Measurements from ENCODE around the gene ALDH1L2.
A peak's percentile ranks its signal among the peaks of the same experiment; 100 is the strongest.
"Not testable (repeated sequence)": the region's sequence is repeated elsewhere in the genome, so short reads cannot be mapped to it uniquely, and the experiment has no call there.

ALDH1L2 gene

GRCh38 chr12:105084251-105085250 is at the start of gene ALDH1L2:
Gene ALDH1L2, minus strand, starts transcription at chr12:105084458. Its CDS starts 22 bp downstream, at chr12:105084436.
- DNase-seq = no peak

GRCh38 chr12:105120551-105120950 is 36.3 kb upstream of the ALDH1L2 start:
- DNase-seq = no peak

GRCh38 chr12:105116969-105117368 is 32.7 kb upstream of the ALDH1L2 start:
- DNase-seq = no peak

GRCh38 chr12:105113094-105113493 is 28.8 kb upstream of the ALDH1L2 start:
- DNase-seq = no peak

GRCh38 chr12:105110851-105111250 is 26.6 kb upstream of the ALDH1L2 start:
- no peak for DNase-seq

- no peak for DNase-seq
Measured at GRCh38 chr12:105109465-105110212, 25.4 kb upstream of the ALDH1L2 start.

- DNase-seq = peak; percentile 53
Measured at GRCh38 chr12:105107494-105108371, 23.5 kb upstream of the ALDH1L2 start, which contains the start of gene WASHC4. Gene WASHC4, plus strand, starts transcription at chr12:105107731. Its CDS starts 70 bp downstream, at chr12:105107801.

GRCh38 chr12:105107171-105107493 is 22.9 kb upstream of the ALDH1L2 start:
- DNase-seq = no peak

GRCh38 chr12:105106621-105107020 is 22.4 kb upstream of the ALDH1L2 start:
- DNase-seq = no peak

GRCh38 chr12:105104762-105105161 is 20.5 kb upstream of the ALDH1L2 start:
- DNase-seq = no peak

GRCh38 chr12:105102673-105103072 is 18.4 kb upstream of the ALDH1L2 start:
- no peak for DNase-seq

GRCh38 chr12:105100998-105101397 is 16.7 kb upstream of the ALDH1L2 start:
- DNase-seq = no peak

- DNase-seq = no peak
Measured at GRCh38 chr12:105100207-105100985, 16.1 kb upstream of the ALDH1L2 start.

GRCh38 chr12:105099356-105099755 is 15.1 kb upstream of the ALDH1L2 start:
- no peak for DNase-seq

GRCh38 chr12:105095338-105095737 is 11.1 kb upstream of the ALDH1L2 start:
- DNase-seq = not testable (repeated sequence)

GRCh38 chr12:105092336-105092735 is 8.1 kb upstream of the ALDH1L2 start:
- no peak for DNase-seq

- DNase-seq = no peak
Measured at GRCh38 chr12:105091476-105092206, 7.4 kb upstream of the ALDH1L2 start.

GRCh38 chr12:105090361-105090760 is 6.1 kb upstream of the ALDH1L2 start:
- DNase-seq = no peak

- DNase-seq = no peak
Measured at GRCh38 chr12:105089817-105090216, 5.6 kb upstream of the ALDH1L2 start.

- DNase-seq = no peak
Measured at GRCh38 chr12:105085501-105085900, 1.2 kb upstream of the ALDH1L2 start.

- no peak for DNase-seq
Measured at GRCh38 chr12:105083551-105084105, 630 bp downstream of the ALDH1L2 start.
